ENCODE results near the gene TMEM40.
A peak's percentile ranks its signal among the peaks of the same experiment; 100 is the strongest.
"Not testable (repeated sequence)": the region's sequence is repeated elsewhere in the genome, so short reads cannot be mapped to it uniquely, and the experiment has no call there.

Gene TMEM40, protein sequence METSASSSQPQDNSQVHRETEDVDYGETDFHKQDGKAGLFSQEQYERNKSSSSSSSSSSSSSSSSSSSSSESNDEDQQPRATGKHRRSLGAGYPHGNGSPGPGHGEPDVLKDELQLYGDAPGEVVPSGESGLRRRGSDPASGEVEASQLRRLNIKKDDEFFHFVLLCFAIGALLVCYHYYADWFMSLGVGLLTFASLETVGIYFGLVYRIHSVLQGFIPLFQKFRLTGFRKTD

DNA sequence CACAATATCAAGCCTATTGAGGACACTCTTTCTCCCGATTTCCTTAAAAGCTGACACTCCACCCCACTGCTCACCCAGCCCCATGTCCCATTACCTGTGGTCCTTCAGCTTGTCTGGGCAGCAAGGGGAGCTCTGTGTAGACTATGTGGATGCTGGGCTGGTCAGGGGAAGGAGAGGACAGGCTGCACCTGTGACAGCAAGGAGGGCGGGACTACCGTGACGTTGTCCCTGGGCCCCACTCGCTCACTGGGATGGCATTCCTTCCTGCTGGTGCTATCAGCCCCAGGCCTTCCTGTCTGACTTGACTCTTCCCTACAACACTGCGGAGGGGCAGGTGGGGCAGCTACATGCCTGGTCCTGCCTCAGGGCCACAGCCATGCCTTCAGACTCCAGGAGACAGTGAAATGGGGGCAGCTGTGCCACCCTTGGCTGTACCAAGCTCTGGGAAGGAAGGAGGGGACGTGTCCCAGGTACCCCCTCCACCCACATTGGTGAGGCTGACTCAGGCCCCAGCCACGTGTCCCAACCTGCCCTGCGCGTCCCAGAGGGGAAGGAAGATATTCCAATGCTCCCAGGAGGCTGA lies at the start of gene TMEM40:
TSS of gene TMEM40 (minus strand) at position 163 of the 583 bp plus-strand sequence. CDS start 9,427 bp downstream, outside the sequence.
- no peak for DNase-seq (ENCODE audit: low read depth in 2 of 2)

DNA sequence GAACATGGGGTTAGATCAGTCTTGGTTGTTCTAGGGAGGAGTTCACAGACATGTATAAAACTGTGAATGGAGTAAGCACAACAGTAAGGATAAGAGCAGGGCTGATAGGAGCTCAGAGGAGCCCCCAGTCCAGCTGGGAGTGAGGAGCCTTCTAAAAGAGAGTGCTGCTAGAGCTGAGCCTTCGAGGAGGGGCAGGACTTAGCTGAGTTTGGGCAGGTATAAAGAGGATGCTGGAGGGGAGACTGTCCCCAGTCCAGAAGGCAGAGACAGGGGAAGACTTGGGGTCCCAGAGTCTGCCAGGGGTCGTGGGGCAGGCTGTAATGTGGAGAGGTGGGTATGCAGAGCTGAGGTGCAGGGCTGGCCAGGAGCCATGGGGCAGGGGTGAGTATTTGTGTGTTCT lies 49.5 kb upstream of the TMEM40 start:
- no peak for DNase-seq (ENCODE audit: low read depth in 2 of 2)

DNA sequence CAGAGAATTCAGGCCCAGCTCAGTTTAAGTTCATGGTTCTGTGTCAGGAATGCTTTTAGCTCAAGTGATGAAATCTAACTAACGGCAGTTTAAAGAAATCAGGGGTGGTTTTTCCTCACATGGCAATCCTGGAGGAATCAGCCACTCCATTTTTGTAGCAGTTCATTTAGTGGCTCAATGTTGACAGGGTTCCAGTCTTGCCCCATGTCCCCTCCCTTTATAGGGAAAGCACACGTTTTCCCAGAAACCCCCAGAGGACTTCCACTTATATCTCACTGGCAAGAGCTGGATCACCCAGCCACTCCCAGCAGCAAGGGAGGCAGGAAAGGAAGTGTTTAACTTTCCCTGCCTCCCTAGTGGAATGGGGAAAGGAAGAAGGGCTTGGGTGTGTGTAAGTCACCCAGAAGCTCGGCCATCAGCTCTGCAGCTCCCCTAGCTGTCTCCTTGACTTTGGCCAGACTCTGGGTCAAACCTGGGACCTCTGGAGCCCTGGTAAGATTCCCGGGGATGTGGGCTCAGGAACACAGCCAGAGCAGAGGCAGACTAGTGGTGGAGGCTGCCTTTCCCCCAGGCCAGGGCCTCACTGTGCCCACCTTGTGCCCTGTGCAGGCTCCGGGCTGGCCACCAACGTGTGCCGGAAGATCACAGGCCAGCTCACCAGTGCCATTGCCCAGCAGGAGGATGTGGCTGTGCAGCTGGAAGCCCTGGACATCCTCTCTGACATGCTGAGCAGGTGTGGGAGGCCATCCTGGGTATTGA lies 48.7 kb upstream of the TMEM40 start:
- no peak for DNase-seq (ENCODE audit: low read depth in 2 of 2)

DNA sequence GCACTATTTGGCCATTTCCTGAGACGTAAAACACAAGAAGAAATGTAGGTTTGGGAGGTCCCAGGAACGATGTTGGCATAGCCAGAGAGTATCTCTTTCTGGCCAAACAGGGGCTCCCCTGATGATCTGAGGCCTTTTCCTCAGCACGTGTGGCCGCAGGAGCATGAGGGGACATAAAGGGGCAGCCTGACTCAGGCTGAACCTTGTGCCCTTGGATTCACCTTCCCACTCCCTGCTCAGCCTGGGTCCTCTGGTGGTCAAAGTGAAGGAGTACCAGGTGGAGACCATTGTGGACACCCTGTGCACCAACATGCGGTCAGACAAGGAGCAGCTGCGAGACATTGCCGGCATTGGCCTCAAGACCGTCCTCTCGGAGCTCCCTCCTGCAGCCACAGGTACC lies 48.0 kb upstream of the TMEM40 start:
- DNase-seq (ENCODE audit: low read depth in 2 of 2) = no peak

DNA sequence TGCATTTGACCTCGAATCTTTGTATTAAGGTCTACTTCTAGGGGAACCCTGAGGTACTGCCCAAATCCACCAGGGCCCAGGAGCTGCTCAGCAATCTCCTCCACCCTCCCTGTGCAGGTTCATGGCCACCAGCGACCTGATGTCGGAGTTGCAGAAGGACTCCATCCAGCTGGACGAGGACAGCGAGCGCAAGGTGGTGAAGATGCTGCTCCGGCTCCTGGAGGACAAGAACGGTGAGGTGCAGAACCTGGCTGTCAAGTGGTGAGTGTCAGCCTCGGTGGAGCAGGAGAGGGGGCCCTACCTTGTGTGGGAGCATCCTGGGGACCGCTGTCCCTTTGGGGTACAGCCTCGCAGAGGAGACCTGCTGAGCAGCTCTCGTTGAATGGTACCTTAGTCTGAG lies 44.3 kb upstream of the TMEM40 start:
- DNase-seq (ENCODE audit: low read depth in 2 of 2) = no peak

DNA sequence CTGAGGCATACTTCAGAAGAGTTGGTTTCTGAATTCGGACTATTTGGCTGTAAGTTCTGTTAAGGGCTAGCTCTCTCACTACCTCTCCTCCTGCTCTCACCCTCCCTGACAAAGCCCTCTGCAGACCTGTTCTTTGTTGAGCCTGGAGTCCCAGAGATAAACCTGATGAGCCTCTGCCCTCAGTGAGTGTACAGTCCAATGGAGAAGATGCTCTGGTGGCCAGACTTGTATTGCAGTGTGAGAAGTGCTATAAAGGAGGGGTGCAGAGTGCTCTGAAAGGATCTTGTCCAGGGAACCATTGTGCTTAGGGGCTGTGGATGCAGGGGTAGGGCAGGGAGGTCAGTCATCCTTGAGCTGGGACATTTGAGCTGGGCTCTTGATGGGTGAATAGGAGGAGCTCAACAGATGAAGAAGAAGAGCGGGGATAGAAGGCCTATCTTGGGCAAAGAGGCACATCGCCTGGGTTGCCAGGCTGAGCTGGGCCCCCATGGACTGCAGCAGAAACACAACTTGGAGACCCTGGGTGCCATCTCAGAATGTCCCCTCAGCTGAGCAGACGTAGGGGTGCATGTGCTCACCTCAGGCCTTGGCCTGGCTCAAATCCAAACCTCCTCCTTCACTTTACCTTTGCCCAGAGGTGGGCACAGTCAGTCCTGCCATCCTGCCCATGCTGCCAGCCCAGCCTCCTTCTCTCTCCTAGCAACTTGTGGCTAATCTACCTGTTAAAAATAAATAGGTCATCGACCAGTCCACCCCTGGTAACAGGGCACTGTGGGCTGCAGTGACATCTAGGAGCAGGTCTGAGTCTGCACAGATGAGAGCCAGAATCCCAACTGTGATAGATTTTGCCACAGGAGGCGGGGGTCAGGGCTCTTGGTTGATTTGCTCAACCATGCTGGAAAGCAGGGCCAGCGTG lies 40.7 kb upstream of the TMEM40 start:
- no peak for DNase-seq (ENCODE audit: low read depth in 2 of 2)

DNA sequence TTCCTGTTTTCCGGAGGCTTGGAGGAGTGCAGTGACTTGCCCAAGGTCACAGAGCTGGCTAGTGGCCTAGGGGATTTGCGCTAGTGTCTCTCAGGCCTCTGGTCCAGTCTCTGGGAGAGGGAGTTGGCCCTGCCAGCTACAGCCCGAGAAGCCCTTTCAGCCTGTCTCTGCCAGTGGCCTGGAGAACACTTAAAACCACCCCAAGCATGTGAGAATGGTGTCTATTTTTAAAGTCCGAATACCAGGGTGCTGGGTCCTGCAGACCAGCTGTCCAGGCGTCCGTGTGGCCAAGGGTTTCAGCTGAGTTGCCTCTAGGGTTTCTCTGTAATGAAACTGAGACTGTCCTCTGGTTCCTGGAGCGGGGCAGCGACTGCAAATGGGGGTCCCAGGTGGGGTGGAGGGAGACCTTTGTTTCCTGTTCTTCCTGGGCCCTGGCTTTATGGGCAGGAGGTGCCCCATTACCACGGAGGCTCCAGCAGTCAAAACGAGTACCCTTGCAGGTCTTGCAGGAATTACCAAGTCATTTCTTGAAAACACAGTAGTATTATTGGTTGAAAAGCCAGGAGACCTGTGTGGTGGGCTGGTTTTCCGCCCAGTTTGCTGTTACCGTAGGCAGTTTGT lies 39.6 kb upstream of the TMEM40 start:
- DNase-seq (ENCODE audit: low read depth in 2 of 2) = no peak

DNA sequence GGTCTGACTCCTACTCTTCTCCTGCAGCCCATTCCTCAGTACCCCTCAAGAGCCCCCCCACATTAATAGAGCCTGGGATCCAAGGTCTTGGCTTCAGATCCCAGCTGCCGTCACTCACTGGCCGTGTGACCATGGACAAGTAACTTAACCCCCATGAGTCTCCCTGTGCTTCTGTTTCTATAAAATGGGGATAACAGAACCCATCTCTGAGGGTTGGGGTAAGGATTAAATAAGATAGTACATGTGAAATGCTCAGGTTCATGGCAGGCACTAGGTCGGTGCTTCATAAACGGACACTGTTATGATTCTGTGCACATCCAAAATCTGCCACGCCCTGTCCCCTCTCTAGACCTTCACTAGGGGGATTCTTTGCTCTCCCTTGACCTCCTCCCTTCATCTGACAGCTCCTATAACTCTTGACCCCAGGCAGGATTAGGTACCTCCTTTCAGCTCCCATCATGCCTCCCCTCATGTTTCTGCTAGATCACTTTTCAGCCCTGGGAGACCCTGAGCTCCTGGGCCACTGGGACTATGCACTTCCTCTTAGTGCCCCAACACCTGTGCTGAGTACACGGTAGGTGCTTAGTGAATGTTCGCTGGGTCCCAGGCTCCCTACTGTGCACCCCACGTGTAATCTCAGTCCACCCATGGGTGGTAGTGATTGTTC lies 39.0 kb upstream of the TMEM40 start:
- no peak for DNase-seq (ENCODE audit: low read depth in 2 of 2)

DNA sequence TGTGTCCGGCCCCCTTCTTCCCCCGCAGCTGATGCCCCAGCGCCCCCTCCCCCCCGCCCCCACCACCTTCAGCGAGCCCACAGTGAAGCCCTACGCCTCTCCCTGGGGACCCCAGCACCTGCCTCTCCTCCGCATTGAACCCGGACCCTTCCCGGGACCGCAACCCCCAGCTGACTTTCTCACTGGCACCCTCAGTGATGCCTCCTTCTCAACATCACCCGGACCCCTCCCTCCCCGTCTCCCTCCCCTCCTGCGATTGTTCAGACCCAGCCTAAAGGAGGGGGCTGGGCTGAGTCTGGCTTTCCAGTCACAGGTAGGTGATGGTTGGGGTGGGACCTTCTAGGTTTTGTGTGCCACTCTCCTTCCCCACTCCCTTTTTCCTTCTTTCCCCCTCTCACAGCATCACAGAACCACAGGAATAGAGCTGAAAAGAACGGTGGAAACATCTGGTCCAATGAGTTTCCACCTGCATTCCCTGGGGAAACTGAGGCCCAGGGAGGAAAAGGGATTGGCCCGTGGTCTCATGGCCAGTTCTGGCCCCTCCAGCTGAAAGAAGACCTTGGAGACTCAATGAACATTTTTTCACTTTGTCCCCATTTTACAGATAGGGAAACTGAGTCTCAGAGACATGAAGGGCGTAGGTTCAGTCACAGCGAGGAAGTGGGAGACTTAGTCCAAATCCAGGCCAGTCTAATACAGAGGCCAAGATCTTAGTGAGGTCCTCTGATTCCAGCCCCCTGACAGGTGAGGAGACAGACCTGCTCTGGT lies 38.2 kb upstream of the TMEM40 start:
- DNase-seq (ENCODE audit: low read depth in 2 of 2) = no peak

DNA sequence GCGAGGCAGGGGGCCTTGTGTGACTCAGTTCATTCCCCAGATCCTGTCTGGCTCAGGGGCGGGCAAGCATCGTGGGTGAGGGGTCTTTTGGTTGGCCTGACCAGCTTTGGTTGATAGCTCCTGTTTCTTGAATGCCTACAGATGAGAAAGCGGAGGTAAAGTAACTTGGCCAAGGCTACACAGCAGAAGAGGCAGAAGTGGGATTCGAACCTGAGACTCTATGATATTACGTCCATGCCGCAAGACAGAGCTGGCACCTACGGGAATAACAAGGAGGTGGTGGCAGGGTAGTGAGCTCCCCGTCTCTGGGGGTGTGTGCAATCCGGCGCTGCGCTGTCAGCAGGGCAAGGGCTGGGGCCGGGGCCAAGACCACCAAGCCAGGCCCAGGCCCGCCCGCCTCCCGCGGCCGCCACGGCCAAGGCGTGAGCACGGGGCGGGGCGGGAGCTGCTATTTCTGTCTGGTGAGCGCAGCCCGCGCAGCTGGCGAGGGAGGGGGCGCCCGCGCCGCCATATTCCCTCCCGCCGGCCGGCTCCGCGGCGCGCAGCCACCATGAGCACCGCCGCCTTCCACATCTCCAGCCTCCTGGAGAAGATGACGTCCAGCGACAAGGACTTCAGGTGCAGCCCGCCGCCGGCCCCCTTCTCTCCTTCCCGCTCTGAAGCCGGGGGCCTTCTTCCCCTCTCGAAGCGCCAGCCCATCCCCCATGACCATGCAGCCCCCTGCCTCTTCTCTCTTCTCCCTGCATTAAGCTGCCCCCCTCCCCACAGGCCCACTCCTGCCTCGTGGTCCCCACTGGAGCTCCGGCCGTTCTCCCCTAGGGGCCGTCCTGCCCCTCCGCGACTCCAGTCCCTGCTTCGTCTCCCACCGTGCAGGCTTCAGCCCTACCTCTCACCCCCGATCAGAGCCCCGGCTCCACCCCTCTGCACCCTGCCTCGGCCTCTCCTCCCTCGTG lies 37.4 kb upstream of the TMEM40 start, which contains the start of gene CAND2:
TSS of gene CAND2 (plus strand) at position 510 of the 953 bp plus-strand sequence. CDS start at position 551, 41 bp downstream.
- DNase-seq (ENCODE audit: low read depth in 2 of 2) = peak in 1 of 2 donors; percentile 30

DNA sequence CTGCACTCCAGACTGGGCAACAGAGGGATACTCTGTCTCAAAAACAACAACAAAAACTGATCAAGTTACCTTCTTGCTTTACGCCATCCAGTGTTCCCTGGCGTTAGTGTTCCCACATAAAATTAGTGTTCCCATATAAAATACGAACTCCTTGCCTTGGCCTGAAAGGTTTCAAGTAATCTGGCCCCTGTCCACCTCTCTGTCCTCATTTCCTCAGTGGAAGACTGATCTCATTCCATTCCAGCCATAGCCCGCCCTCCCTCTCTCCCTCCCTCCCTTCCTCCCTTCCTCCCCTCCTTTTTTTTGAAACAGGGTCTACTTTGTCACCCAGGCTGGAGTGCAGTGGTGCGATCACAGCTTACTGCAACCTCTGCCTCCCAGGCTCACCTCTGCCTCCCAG lies 34.6 kb upstream of the TMEM40 start:
- DNase-seq (ENCODE audit: low read depth in 2 of 2) = no peak

DNA sequence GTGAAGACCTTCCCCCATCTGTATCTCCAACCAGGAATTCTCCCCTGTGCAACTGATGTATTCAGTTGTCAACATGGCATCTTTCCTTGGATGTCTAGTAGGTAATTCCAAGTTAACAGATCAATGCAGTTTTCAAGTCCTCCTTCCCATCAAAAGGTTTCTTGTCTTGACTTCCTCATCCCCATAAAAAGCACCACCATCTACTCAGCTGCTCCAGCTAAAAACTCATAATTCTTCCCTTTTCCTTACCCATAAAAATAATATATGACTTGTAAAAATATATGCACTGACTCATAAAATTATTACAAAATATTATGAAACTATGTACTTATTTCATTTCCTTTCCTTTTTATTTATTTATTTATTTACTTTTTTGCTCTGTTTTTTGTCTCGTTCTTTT lies 32.4 kb upstream of the TMEM40 start:
- no peak for DNase-seq (ENCODE audit: low read depth in 2 of 2)

DNA sequence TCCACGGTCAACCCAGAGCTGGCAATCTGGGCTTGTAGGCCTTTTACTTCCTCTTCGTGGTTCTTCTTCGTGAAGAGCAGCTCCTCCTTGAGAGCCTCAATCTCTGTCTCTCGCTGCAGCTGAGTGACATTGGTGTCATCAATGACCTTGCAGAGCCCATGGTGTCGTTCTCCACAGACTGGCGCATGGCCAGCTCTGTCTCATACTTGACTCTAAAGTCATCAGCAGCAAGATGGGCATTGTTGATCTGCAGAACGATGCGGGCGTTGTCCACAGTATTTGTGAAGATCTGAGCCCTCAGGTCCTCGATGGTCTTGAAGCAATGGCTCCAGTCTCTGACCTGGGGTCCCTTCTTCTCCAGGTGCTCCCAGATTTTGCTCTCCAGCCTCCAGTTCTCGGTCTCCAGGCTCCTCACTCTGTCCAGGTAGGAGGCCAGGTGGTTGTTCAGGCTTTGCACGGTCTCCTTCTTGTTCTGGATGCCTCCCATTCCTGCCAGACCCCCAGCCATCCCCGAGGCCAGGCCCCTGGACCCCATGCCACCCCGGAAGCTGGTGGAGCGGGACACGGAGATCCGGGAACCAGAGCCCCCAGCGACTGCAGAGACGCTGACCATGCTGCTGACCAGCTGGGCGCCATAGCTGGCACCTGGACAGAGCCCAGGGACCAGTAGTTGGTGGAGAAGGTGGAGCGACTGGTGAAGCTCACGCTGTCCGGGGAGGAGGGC lies 29.1 kb upstream of the TMEM40 start:
- DNase-seq (ENCODE audit: low read depth in 2 of 2) = not testable (repeated sequence)

DNA sequence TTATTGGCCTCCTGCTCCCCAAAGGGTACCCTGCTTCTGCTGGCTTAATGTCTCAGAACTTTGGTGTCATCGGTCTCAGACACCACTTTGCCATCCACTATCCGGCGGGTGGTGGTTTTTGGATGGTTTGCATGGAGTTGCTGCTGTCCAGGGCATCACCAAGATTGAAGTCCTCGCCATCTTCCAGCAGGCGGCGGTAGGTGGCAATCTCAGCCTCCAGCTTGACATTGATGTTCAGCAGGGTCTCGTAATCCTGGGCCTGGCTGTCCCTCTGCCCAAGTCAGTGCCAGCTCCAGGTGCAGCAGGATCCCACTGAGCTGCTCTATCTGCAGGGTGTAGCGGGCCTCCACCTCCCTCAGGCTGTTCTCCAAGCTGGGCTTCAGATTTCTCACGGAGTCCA lies 28.3 kb upstream of the TMEM40 start:
- peak; percentile 47 to 54 for DNase-seq (ENCODE audit: low read depth in 2 of 2)

DNA sequence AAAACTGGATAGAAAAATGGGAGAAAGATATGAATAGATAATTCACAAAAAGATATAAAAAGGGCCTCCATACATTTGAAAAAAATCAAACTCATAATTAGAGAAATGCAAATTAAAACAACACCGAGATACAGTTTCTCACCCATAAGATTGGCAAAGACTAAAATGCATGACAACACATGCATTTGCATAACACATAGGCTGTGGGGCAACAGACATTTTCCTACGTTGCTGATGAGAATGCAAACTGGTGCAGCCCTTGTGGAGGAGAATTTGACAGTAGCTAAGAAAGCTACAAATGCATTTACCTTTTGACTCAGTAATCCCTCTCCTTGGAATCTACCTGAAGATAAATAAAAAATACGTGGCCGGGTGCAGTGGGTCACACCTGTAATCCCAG lies 26.0 kb upstream of the TMEM40 start:
- DNase-seq (ENCODE audit: low read depth in 2 of 2) = no peak

DNA sequence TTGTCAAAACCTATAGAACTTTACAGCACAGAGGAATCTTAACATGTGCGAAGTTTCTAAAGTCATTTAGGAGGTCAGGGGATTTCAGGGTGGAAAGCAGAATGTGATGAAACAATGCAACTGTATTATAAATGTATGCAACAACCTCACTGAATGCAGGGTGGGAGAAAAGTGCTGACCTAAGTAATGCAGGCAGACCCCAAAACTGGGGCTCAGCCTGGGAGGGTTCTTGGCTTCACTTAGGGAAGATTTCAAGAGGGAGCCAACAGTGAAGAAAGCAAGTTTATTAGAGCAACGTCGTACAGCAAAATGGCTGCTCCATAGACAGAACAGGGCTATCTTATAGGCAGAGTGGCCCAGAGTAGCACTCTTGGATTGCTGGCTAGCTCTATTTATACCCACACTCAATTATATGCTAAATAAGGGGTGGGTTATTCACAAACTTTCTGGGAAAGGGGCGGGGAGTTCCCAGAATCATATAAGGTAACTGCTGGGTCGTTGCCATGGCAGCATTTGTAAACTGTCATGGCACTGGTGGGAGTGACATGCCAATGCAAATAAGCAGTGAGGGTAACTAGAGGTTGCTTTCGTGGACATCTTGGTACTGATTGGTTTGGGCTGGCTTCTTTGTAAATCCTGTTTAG lies 23.2 kb upstream of the TMEM40 start:
- no peak for DNase-seq (ENCODE audit: low read depth in 2 of 2)

DNA sequence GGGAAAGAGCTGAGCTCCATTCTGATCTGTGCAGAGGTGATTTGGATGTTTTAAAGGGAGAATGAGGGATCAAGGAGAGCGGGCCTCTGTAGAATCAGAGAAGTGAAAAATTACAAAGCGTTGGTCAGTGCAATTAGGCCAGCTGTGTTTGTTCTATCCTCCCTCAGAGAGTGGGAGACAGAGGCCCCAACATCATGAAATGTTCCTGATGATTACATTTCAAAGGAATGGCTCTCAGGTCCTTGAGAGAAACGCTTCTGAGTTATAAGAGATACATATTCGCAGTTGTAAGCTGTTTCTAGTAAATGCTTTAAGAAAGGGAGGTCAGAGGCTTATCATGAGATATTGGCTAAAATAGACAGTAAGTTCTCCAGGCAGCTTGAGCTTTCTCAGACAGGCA lies 21.7 kb upstream of the TMEM40 start:
- no peak for DNase-seq (ENCODE audit: low read depth in 2 of 2)

DNA sequence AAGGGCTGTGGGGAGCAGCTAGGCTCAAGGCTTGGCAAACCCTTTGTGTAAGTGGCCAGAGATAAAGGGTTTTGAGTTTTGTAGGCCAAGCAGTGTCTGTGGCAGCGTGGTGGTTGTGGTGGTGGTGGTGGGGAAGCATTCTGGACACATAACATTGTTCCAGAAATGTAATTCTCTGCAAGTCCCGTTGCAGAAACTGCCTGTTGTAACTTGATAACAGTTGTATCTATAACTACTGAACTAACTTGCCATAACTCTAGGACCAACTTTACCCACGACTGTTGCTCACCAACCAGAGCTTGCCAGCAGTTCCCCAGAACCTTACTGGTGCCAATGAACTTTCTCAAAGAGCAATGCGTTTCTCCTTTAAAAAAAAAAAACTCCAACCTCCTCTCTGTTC lies 18.1 kb upstream of the TMEM40 start:
- DNase-seq (ENCODE audit: low read depth in 2 of 2) = no peak

Measured in activated CD4-positive, alpha-beta T cell treated with anti-CD3 and anti-CD28 coated beads for 24 hours (primary cell).